Measurements from ENCODE around the gene DENND2D. TPM values are rescaled to one million over a fixed set of nuclear protein-coding genes. Genes with fewer than 3 reads are reported as not detected.

The DENND2D gene
- total and polyA plus RNA-seq, 2 donors (not counting 3 experiments of a cell fraction or from before 2014, with no cell fraction given), result 0.41 to 1.00 TPM

- H3K36me3 ChIP-seq (ENCODE audit: control insufficient read depth in 2 of 2, extremely low read depth in 1 of 2, insufficient read depth in 2 of 2, low read length in 2 of 2), result no peaks in the 10 kb centered on the region
- H4K20me1 ChIP-seq (replicated peaks; ENCODE audit: control insufficient read depth, extremely low read depth, insufficient read depth, low read length), result no peaks in the 10 kb centered on the region
- no peaks in the 10 kb centered on the region for H3K4me1 ChIP-seq (ENCODE audit: control insufficient read depth, extremely low read depth, insufficient read depth, low read length)
- dilution Hi-C loops (cut with MboI; ENCODE audit: extremely low pct_ligation_motif_present, low sequenced_read_pairs) (no loop called here), intact Hi-C loops (cut with micrococcal nuclease) (no loop called here)
- TF ChIP-seq GATA2 (IDR thresholded peaks at IDR 0.05; ENCODE audit: insufficient read depth, insufficient read length, low read depth, low read length) (no peak), POLR2AphosphoS5 (IDR thresholded peaks at IDR 0.05; ENCODE audit: insufficient read depth, low read depth, low read length) (no peak), MAX (IDR thresholded peaks at IDR 0.05; ENCODE audit: insufficient read depth, insufficient read length) (no peak), FOS (IDR thresholded peaks at IDR 0.05; ENCODE audit: borderline replicate concordance, insufficient read depth, low read length) (no peak), EZH2 (IDR thresholded peaks at IDR 0.05; ENCODE audit: borderline replicate concordance, low read depth, low read length, severe bottlenecking) (no peak), POLR2A (IDR thresholded peaks at IDR 0.05; ENCODE audit: low read depth, low read length) (no peak), MYC (IDR thresholded peaks at IDR 0.05; ENCODE audit: low read depth, low read length) (no peak), JUN (IDR thresholded peaks at IDR 0.05; ENCODE audit: borderline replicate concordance, insufficient read depth, insufficient read length, low read depth) (no peak)
- TF ChIP-seq, protein P1, sequence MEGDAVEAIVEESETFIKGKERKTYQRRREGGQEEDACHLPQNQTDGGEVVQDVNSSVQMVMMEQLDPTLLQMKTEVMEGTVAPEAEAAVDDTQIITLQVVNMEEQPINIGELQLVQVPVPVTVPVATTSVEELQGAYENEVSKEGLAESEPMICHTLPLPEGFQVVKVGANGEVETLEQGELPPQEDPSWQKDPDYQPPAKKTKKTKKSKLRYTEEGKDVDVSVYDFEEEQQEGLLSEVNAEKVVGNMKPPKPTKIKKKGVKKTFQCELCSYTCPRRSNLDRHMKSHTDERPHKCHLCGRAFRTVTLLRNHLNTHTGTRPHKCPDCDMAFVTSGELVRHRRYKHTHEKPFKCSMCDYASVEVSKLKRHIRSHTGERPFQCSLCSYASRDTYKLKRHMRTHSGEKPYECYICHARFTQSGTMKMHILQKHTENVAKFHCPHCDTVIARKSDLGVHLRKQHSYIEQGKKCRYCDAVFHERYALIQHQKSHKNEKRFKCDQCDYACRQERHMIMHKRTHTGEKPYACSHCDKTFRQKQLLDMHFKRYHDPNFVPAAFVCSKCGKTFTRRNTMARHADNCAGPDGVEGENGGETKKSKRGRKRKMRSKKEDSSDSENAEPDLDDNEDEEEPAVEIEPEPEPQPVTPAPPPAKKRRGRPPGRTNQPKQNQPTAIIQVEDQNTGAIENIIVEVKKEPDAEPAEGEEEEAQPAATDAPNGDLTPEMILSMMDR (IDR thresholded peaks at IDR 0.05; ENCODE audit: extremely low read depth in 1 of 2, insufficient read depth in 1 of 2, low read depth in 1 of 2, low read length in 2 of 2), result no peak
- no peak overlapping the region for H3K27ac ChIP-seq (ENCODE audit: insufficient read depth, low read depth, low read length)
- no TSS peak for BruUV-seq (replicated peaks)
- H3K4me3 ChIP-seq (replicated peaks in 1 of 3; ENCODE audit: insufficient read depth in 1 of 3, low read depth in 1 of 3, low read length in 3 of 3), result no peak overlapping the region
- H3K79me2 ChIP-seq (ENCODE audit: control insufficient read depth, insufficient read depth, low read length), result no peaks in the 10 kb centered on the region
- no peak for DNase-seq (ENCODE audit: low read depth, low spot score)
- H2AFZ ChIP-seq (ENCODE audit: low read depth, low read length), result no peak overlapping the region
- no peak overlapping the region for H3K4me2 ChIP-seq (ENCODE audit: insufficient read depth, low read length)
- FAIRE-seq, result no peak
- H3K9me3 ChIP-seq (replicated peaks; ENCODE audit: control insufficient read depth, insufficient read depth, low read length), result no peaks in the 10 kb centered on the region
- H3K9me1 ChIP-seq (replicated peaks; ENCODE audit: control insufficient read depth, extremely low read depth, insufficient read depth, low read length), result no peaks in the 10 kb centered on the region
- CTCF ChIA-PET, result no interaction called here
- POLR2A ChIA-PET, result no interaction called here
- H3K27me3 ChIP-seq (ENCODE audit: control insufficient read depth in 2 of 2, insufficient read depth in 2 of 2, low read length in 2 of 2), result peaks cover 5 to 6% of the 10 kb centered on the region in 2 experiments
- H3K9ac ChIP-seq (replicated peaks; ENCODE audit: extremely low read depth, insufficient read depth, low read length), result no peak overlapping the region
These were observed 5.3 kb downstream of the DENND2D start for GRCh38 chr1:111195002-111195684.

All from endothelial cell of umbilical vein (primary cell).